Heart left ventricle (tissue), 16 donors: ENCODE data around the gene RAP1GAP. TPM values are rescaled to one million over a fixed set of nuclear protein-coding genes. Genes with fewer than 3 reads are reported as not detected.
A peak's percentile ranks its signal among the peaks of the same experiment; 100 is the strongest.

Experiments
- ATAC-seq, 4 donors: fragments of 200-7000 bp; cut with Tn5 transposase; one replicate each; pipeline ENCODE4 v1.9.1; 2020 to 2022; ENCODE audit warnings: moderate library complexity in 4 of 4, mild to moderate bottlenecking in 3 of 4, moderate number of reproducible peaks in 1 of 4
- DNase-seq, 5 donors: peaks; one replicate each; pipeline ENCODE4 v3.0.0-alpha.2; 2020
- H3K27ac ChIP-seq, 12 donors: fragments of 200-600 bp; sonication (generic) in 4 of 12; one replicate each; pipeline versions ENCODE4 v1.5.0 to v1.8.0; 2016 to 2022; ENCODE audit warnings: mild to moderate bottlenecking in 2 of 12
- H3K27me3 ChIP-seq, 9 donors: fragments of 200-600 bp; sonication (generic) in 2 of 9; one replicate each; pipeline versions ENCODE4 v1.5.1 to v1.8.0; 2016 to 2022; ENCODE audit warnings: mild to moderate bottlenecking in 3 of 9
- H3K36me3 ChIP-seq, 9 donors: fragments of 200-600 bp; sonication (generic) in 2 of 9; one replicate each; pipeline versions ENCODE4 v1.5.0 to v1.8.0; 2018 to 2022; ENCODE audit warnings: mild to moderate bottlenecking in 2 of 9
- H3K4me1 ChIP-seq, 12 donors: fragments of 200-600 bp; sonication (generic) in 4 of 12; one replicate each; pipeline versions ENCODE4 v1.5.0 to v1.8.0; 2016 to 2022; ENCODE audit warnings: mild to moderate bottlenecking in 3 of 12
- H3K4me3 ChIP-seq, 12 donors: fragments of 200-600 bp; sonication (generic) in 4 of 12; one replicate each; pipeline versions ENCODE4 v1.5.0 to v1.8.0; 2017 to 2022; ENCODE audit warnings: mild to moderate bottlenecking in 9 of 12, moderate library complexity in 4 of 12
- H3K9me3 ChIP-seq, 12 donors: fragments of 200-600 bp; sonication (generic) in 4 of 12; one replicate each; pipeline versions ENCODE4 v1.5.0 to v1.8.0; 2016 to 2022; ENCODE audit warnings: mild to moderate bottlenecking in 1 of 12
- CTCF ChIP-seq, 12 donors: fragments of 200-600 bp; sonication (generic) in 4 of 12; IDR thresholded peaks; one replicate each; pipeline versions ENCODE4 v1.5.0 to v1.8.0; 2018 to 2022; ENCODE audit warnings: antibody characterized with exemption in 12 of 12, mild to moderate bottlenecking in 5 of 12
- POLR2A ChIP-seq, 2 donors: fragments of 450-650 bp; IDR thresholded peaks; one replicate each; pipeline ENCODE4 v1.6.1; 2017; ENCODE audit warnings: antibody characterized with exemption in 2 of 2, mild to moderate bottlenecking in 2 of 2, moderate library complexity in 2 of 2
- WGBS, 4 donors: extraction: QIAGEN DNeasy Blood & Tissue Kit in 2 of 4; methylation state at CpG; one replicate each; pipeline versions ENCODE4 v1.1.5 to v1.1.7; 2013 to 2018; 5-methylcytosine and 5-hydroxymethylcytosine counted together
- intact Hi-C, 10 donors: fragments of 100-400 bp; cut with DNase I; formaldehyde crosslinking; loops; one replicate each; pipeline versions ENCODE4 v1.11.1 to v1.14.2; 2022
- polyA plus RNA-seq, 2 donors: library from polyadenylated mRNA; stranded (reverse); fragments of 200-250 nt; gene quantifications; one replicate each; pipeline ENCODE4 v1.2.3, GENCODE V29; 2013
- total RNA-seq, 9 donors: library from RNA; depleted of rRNA in 2 of 9; stranded (reverse); fragments of >200 nt in 2 of 9; fragmentation: NEBNext Ultra II Directional in 3 of 9; extraction: Animal tissue kit (Norgen Biotek cat#: 25700) in 3 of 9; gene quantifications; one replicate each; pipeline versions ENCODE4 v1.1.0 to v1.2.4, GENCODE V29; 2016 to 2023
- donor health status: ischemic (EF 13 %, LVEDD 7.1; RV severe dilation, severe dysfunction).
- donor health status: healthy with polysubstance abuse.
- donor health status: DM: no; HTN: yes; CAD: no.
- donor health status: DM: no; HTN: no; CAD: no.
- donor health status: ischemic (EF 25% LVEDD 6.9; RV normal size, moderate dysfunction).
- donor health status: ischemic (EF 25% LVEDD 5.7; RV mildly dilated, moderate dysfunction).
- donor health status: healthy.
- donor health status: DM: yes; HTN: yes; CAD: no.
- donor health status: ischemic (EF 35%, LVEDD 5.7; RV mildly dilated, moderate dysfunction).
- donor health status: nonischemic (EF 11% LVEDD 7.7; RV severe dilation, severe dysfunction).
- donor health status: DM: yes; HTN: yes; CAD: no.
- donor health status: PGD.
- donor health status: ischemic (EF 29% LVEDD 5.4; RV normal size, mild dysfunction).
- donor health status: nonischemic (EF 23%, LVEDD 6.1; RV moderate dilation, normal function).

The RAP1GAP gene
- total and polyA plus RNA-seq, 11 donors, result 0.75 to 8.0 (median 3.8) TPM

- no peaks in the 10 kb centered on the region for H3K9me3 ChIP-seq
- H3K27me3 ChIP-seq, result peaks cover 0 to 34% (median 5%) of the 10 kb centered on the region in 9 donors
- peak overlapping the region in 4 of 12 donors; percentile 12 to 46 (median 21) for H3K4me3 ChIP-seq
- H3K4me1 ChIP-seq, result peaks cover 0 to 28% (median 4%) of the 10 kb centered on the region in 12 donors
- no peak overlapping the region for H3K27ac ChIP-seq
- DNase-seq (no peak), ATAC-seq (no peak)
- no peak for TF ChIP-seq CTCF (IDR thresholded peaks at IDR 0.05)
- TF ChIP-seq POLR2A (IDR thresholded peaks at IDR 0.05), result no peak
- intact Hi-C loops, result no loop called here
- H3K36me3 ChIP-seq, result no peaks in the 10 kb centered on the region
- 24 to 59% (median 38%) methylated on average over 4 to 39 of the region's 39 CpGs for WGBS, 4 donors
Observed at GRCh38 chr1:21621761-21622436, 47.3 kb downstream of the RAP1GAP start.

DNA sequence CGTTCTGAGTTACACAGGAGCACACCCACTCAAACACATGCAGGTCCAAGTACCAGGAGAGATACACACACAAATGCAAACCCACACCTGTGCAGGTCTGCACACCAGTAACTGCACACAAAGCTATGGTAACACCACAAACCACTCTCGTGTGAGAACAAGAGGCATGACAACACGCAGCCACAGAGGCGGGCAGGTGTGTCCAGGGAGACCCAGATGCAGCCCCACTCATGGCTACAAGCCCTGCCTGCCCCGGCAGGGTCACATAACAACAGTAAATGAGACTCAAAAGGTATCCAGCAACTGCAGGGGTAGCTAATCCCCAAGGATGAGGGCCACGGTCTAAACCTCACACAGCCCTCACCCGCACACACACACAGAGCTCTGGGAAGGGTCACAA is 48.1 kb downstream of the RAP1GAP start:
- H3K36me3 ChIP-seq, result no peaks in the 10 kb centered on the region
- TF ChIP-seq POLR2A (IDR thresholded peaks at IDR 0.05), result no peak
- TF ChIP-seq CTCF (IDR thresholded peaks at IDR 0.05), result no peak
- H3K27ac ChIP-seq, result no peak overlapping the region
- DNase-seq (no peak), ATAC-seq (no peak)
- H3K4me3 ChIP-seq, result no peak overlapping the region
- peaks cover 0 to 34% (median 5%) of the 10 kb centered on the region in 9 donors for H3K27me3 ChIP-seq
- intact Hi-C loops, result no loop called here
- WGBS, 4 donors, result 72 to 83% (median 76%) methylated on average over 7 of the region's 7 CpGs
- H3K9me3 ChIP-seq, result no peaks in the 10 kb centered on the region
- H3K4me1 ChIP-seq, result peaks cover 0 to 28% (median 4%) of the 10 kb centered on the region in 12 donors

GRCh38 chr1:21620496-21620895 is 48.7 kb downstream of the RAP1GAP start:
- H3K4me1 ChIP-seq, result peaks cover 0 to 28% (median 4%) of the 10 kb centered on the region in 12 donors
- peak in 2 of 5 donors; percentile 41 to 52 for DNase-seq
- H3K36me3 ChIP-seq, result no peaks in the 10 kb centered on the region
- TF ChIP-seq CTCF (IDR thresholded peaks at IDR 0.05) (no peak), POLR2A (IDR thresholded peaks at IDR 0.05) (no peak)
- H3K9me3 ChIP-seq, result no peaks in the 10 kb centered on the region
- WGBS, 4 donors, result 4 to 25% (median 18%) methylated on average over 6 to 16 of the region's 16 CpGs
- peaks cover 0 to 34% (median 5%) of the 10 kb centered on the region in 9 donors for H3K27me3 ChIP-seq
- H3K27ac ChIP-seq, result no peak overlapping the region
- H3K4me3 ChIP-seq, result no peak overlapping the region
- intact Hi-C loops, result no loop called here
- ATAC-seq, result peak in 3 of 4 donors; percentile 62 to 68 (median 67)

GRCh38 chr1:21620011-21620410 is 49.1 kb downstream of the RAP1GAP start:
- peaks cover 0 to 28% (median 4%) of the 10 kb centered on the region in 12 donors for H3K4me1 ChIP-seq
- ATAC-seq, result no peak
- no peak for TF ChIP-seq CTCF (IDR thresholded peaks at IDR 0.05)
- no peak for TF ChIP-seq POLR2A (IDR thresholded peaks at IDR 0.05)
- H3K9me3 ChIP-seq, result no peaks in the 10 kb centered on the region
- intact Hi-C loops, result no loop called here
- H3K27ac ChIP-seq, result no peak overlapping the region
- H3K27me3 ChIP-seq, result peaks cover 0 to 34% (median 5%) of the 10 kb centered on the region in 9 donors
- 48 to 59% (median 55%) methylated on average over 9 to 12 of the region's 12 CpGs for WGBS, 4 donors
- DNase-seq, result no peak
- no peaks in the 10 kb centered on the region for H3K36me3 ChIP-seq
- no peak overlapping the region for H3K4me3 ChIP-seq
